ENCODE results near the gene FMN2. TPM values are rescaled to one million over a fixed set of nuclear protein-coding genes. Genes with fewer than 3 reads are reported as not detected.

The FMN2 gene
- polyA plus RNA-seq, 10 donors = 0.36 to 1.2 (median 0.75) TPM

DNA sequence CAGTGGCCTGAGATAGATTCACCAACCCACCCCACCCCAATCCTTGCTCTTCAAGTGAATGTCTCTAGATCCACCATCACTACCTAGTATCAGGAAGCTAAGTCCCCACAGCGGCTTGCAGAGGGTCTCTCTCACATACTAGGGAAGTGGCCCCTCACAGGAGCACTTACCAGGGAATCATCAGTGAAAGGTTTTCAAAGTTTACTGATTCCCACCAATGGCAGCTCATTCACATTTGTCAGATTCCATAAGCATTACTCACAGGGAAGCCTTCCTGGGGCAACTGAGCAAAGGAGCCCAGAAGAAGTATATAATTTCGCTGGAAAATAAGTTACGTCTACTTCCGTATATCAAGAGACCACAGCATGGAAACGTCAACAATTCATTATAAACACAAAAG is 399.5 kb downstream of the FMN2 start:
- DNase-seq = no peak

DNA sequence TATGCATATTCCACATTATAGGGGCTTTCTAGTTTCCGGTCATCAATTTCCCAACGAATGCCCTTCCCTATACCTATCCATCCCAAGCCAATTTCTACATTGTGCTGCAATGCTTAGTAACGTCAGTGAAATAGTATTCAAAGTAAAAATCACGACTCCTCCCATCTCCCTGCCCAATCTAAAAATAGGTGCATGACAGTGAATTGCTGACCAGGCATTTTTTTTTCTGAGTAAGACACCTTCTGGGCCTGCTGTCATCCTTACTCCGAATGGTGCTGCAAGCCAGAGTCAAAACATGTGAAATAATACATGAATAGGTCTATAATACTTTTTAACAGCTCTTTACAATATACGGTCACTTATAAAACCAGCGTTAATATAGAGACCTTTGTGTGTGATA is 400.1 kb downstream of the FMN2 start:
- no peak for DNase-seq

DNA sequence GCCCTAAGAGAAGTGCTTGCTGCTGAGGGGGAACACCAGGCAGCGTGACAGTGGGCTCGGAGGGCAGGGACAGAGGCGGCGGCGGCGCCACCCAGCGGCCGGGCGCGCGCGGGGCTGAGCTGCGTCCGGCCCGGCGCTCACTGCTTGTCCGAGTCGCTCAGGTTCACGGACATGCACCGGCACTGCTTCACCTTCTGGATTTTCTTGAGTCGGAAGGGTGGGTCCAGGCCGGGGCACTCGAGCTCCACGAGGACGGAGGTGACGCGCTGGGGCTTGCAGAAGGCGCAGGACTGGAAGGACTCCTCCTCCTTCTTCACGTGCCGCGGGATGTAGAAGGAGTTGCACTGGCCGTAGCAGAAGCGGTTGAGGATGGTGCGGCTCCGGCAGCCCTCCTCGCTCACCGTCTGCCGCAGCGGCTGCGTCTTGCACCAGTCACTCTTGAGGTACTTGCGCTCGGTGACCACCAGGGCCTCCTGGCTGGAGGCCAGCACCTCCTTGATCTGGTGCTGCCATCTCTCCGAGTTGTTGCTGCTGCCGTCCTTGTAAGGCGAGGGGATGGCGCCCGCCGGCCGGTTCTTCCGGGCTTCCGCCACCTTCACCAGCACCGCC is 401.3 kb downstream of the FMN2 start:
- DNase-seq = peak in 1 of 3 donors; percentile 27

DNA sequence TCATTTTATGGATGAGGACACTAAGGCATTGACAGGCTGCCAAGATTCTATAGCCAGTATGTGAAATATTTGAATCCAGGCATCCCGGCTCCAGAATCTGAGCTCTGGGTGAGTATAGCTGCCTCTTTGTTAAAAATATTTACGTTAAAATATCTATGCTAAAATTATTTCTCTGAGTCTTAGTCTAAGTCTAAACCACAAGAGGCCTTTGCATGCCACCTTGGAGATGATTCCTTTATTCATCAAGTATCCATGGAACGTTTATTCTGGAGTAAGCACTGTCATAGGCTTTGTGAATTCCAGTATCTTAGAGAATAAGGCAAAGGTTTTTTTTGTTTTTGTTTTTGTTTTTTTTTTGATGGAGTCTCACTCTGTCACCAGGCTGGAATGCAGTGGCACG is 403.9 kb downstream of the FMN2 start:
- DNase-seq = no peak

DNA sequence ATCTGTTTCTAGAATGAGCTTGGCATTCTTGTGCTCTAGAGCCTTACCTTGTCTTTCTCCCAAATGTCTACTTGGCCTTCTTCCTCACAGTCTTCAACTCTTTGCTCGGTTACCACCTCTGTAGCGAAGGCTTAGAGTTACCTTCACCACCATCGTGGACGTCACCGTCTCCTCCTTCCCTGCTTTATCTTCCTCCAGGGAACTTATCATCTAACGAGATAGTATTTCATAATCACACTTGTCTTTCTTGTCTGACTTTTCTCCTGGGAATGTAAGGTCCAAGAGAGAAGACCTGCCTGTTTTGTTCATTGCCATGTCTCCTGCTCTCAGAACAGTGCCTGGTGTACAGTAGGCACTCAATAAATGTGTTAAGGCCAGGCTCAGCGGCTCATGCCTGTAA is 404.7 kb downstream of the FMN2 start:
- no peak for DNase-seq

DNA sequence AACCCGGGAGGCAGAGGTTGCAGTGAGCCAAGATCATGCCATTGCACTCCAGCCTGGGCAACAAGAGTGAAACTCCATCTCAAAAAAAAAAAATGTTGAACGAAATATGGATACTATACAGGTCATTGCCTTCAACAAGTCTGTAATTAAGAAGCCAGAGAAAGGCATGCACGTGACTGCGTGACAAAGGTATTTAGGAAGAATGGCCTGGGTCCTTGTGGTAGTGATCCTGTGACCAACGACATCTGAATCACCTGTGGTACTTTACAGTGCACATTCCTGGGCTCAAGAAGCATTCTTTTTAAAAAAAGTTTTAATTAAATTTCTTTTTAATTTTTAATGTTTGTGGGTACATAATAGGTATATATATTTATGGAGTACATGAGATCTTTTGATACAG is 405.3 kb downstream of the FMN2 start:
- DNase-seq = no peak

DNA sequence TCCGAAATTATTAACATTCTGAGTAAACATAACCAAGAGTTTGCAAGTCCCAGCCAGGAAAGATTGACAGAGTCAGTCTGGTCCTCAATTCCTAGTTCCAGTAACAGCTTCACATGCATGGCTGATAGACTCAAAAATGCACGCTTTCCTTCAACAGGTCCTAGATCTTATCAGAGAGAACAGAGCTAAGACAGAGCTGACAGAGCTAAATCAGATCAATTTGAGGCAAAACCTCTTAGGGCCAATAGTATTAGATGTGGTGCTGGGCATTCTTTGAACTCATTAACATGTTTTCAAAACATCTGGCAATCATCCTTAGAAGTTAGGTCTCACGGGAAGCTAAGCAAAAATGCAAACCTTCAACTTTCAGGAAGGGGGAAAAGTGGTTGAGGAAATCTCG is 406.2 kb downstream of the FMN2 start:
- no peak for DNase-seq

DNA sequence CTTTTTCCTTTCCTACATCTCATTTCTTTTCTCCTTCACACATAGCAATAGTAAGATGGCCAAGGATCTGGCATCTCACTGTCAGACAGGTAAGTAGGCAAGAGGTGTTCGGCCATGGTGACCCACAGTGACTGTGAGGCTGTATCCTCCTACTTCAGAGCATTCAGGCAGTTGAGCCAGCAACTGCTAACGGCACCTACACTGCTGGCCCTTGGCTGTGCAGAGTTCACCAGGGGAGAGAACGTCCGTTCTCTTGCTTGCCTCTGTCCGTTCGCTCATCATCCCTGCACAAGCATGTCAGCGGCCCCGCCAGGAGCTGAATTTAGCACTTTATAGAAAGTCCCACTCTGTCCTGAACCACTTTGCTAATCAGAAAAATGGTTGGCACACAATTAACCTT is 406.7 kb downstream of the FMN2 start:
- no peak for DNase-seq

DNA sequence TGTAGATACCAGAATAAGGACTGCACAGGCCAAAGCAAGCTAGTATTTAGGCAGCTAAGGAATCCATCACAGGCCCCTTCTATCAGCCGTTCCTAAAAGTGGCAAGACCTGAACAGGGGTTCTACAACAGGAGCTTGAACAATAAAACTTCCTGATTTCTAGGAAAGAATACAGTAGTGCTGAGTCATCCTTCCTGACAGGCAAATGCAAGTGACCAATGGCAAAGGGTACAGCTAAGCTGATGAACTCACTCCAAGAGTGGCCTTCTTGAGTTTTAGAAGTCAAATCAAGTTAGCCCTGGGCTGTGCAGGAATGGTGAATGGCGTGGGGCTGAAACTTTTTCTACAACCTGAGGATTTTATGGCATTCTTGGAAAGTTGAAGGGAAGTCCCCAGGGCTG is 407.3 kb downstream of the FMN2 start:
- DNase-seq = no peak

DNA sequence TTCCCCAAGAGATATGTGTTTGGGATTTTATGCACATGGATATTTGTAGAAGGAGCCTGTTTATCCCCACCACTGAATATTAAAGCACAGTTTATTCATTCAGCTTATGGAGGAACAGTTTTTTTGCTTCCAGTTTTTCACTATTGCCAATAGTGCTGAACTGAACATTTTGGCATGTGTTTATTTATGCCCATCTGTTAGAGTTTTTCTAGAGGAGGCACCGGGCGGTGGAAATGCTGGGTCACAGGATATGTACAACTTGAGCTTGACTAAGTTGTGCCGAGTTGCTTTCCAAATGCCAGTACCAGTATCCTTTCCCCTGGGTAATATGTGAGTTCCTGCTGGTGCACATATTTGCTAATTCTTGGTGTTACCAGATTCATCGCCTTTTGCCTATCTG is 409.0 kb downstream of the FMN2 start:
- DNase-seq = no peak

DNA sequence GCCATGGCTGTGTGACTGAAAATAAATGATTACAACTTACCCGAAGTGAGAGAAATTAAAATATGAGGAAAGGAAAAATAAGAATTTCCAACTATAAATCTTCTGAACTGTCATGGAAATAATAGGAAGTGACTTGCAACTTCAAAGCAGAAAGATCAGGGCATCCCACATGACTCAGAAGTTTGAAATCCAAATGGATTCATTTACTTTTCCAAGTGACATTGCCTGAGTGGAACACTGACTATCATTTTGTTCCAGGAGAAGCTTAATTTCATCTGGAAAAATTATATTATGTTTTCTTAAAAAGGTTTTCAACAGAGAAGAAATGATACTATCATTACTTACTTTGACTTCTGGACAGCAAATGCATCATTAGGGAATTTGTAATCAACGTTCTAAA is 409.4 kb downstream of the FMN2 start:
- no peak for DNase-seq

DNA sequence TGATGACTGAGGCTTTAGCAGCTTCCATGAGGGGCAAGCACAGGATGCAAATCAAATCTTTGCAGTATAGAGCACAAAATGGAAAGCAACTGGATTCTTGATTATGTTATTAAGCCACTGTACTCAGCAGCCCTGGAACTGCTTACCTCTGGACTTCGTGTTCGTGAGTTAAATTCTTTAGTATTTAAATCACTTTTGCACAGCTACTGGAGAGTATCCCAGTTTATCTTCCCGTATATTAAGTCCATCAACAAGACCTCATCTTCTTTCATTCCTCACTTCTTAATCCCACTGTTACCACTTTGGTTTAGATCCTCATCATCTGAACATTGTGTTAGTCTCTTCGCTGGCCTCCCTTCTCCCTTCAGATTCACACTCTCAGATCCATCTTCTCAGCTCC is 411.4 kb downstream of the FMN2 start:
- DNase-seq = no peak

DNA sequence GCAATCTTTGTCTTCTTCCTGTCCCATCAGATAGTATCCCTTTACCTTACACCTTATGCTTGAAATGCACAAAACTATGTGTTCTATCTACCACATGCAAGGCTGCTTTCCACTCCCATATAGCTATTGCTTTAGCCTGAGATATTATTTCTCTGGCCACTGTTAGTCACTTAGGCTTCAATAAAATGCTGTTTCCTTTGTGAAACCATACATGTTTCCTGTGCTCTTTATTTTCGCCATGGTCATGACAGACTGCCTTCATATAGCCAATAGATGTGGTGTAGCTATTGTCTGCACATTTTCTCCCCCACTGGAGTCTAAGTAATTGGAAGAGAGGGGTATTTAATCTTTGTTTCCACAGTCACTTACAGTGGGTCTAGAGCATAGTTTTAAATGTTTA is 411.9 kb downstream of the FMN2 start:
- DNase-seq = no peak

DNA sequence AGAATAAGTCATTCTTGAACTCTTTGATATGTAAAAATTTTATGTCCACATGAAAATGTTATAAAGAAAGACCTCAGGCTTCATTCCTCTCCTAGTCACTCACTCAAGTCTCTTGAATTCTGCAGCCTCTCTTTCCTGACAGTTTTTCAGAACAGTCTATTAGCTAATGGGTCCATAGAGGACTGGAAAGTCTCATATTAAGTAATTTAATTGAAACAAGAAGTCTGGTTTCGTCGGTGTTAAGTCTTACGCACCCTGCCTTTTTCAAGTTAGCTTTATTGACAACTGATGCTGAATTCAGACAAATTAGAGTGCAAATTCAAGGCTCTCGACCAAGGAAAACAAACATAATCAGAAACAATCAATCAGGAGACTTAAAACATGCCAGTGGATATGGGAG is 414.5 kb downstream of the FMN2 start:
- DNase-seq = no peak

DNA sequence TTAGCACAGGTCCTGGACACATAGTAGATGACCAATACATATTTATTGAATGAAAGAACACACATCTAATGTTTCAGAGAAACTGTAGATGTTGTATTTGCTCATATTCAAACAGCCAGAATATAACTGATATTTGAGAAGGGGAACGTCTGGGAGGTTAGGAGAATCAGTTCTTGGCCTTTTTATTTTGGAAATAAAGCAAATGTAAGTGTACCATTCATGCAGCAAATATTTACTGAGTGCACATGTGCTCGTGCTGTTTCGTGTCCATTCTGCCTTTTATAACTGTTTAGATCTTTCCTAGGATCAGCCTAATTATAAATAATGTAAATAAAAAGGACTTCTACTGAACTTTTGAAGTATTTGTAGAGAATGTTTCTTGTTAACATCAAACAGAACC is 416.5 kb downstream of the FMN2 start:
- DNase-seq = no peak

DNA sequence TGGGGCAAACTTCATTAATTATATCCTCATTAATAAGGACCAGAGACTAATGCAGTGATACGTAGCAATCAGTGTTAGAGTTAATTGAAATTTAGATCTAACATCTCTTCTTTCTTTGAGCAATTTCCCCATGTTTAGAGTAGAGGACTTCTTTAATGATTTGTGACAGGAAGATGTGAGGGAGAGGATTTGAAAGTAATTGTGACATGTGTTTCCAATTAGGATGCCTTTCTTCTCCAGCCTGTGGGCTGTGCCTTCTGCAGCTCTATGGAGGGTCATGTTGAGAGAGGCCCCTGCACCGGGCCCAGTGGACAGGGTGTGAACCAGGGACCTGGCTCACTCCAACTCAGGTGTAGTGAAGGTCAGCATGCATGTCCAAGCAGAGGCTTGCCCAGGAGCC is 417.3 kb downstream of the FMN2 start:
- DNase-seq = no peak

DNA sequence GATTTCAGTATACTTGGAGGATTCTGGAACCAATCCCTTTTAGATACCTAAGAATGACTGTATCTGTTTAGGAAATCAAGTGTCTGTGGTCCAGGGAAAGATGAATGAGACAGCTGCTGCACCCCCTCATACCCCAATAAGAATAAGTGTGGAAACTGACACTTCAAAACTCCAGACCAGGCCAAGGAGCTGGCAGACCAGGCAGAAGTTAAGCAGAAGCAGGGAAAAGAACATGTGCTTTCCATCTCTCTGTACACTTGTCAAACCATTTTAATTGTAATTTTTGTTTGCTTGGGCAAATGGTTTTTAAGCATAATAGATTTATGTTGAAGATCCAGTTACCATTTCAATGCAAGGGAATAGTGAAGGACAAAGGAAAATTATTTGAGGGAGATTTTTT is 420.1 kb downstream of the FMN2 start:
- no peak for DNase-seq

DNA sequence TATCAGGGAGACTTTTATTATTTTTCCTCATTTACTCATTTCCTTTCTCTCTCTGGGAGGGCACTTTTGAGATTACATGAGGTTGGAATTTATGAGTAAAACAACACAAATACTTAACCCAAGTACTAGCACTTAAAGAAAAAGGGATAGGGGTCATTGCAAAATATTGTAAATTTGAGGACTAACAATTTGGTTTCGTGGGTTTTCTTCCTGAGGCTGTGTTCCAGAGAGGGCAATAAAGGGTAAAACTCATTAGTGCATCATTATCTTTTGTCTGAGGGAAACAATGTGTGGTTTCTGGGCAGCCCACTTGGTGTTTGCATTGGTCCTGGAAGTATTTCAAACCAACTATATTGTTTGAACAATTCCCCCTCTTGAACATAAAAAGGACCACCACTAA is 423.8 kb downstream of the FMN2 start:
- peak in 1 of 3 donors; percentile 57 for DNase-seq

DNA sequence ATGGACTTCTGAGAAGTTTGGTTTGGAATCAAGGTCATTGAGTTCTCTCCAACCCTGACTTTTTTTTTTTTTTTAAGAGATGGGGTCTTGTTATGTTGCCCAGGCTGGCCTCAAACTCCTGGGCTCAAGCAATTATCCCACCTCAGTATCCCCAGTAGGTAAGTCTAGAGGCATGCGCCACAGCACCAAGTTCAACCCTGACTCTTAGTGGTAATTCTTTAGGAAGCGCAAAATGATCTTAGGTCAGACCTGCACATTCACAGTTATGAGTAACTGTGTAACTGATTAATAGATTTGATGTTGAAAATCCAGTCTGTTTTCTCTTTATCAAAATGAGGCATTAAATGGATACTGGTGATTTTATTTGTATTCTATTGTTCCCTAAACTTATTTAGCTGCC is 424.4 kb downstream of the FMN2 start:
- no peak for DNase-seq

DNA sequence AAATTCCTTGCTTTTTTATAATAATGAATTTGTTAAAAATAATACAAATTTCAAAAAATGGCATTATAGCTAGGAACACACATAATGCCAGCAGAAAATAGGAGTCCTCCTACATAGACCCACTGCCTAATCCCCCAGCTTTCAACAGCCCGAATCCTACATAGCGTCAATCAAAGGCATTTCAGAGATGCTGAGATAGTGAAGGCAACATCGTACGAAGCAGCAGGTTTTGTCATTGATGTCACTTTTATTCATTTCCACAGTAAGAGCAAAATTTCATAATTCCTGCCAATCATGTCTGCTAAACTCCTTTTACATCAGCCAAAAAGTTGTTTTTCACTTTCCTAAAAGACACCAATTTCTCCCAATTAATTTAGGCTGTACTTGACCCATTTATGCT is 426.2 kb downstream of the FMN2 start:
- DNase-seq = no peak

DNA sequence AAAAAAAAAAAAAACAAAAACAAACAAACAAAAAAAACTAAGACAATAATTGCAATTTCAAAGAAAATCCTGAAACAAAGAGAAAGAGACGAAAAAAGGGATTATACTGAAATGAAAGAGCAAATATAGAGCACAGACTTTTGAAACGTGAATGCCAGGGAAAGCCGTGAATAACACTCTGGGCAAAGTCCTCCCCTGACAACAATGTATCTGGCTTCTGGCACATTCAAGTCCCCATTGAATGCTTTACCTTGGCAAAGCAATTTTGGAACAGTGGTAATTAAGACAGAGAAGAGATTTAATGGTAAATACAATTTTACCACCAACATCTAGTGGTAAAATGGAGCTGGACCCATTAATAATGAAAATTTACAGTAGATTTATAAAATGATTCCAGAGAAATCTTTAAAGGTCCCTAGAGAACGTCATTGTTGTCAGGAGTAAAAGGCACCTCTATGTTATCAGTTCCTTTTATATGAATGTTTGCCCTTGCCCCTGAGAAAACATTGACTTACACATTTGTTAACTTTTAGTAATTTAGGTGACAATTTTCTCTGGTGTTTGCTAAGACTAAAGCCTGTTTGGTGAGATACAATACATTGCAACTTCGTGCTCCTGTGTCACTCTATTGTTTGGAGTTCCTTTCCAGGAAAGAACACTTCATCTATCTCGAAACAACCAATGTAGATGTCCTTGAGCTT is 430.6 kb downstream of the FMN2 start:
- no peak for DNase-seq

DNA sequence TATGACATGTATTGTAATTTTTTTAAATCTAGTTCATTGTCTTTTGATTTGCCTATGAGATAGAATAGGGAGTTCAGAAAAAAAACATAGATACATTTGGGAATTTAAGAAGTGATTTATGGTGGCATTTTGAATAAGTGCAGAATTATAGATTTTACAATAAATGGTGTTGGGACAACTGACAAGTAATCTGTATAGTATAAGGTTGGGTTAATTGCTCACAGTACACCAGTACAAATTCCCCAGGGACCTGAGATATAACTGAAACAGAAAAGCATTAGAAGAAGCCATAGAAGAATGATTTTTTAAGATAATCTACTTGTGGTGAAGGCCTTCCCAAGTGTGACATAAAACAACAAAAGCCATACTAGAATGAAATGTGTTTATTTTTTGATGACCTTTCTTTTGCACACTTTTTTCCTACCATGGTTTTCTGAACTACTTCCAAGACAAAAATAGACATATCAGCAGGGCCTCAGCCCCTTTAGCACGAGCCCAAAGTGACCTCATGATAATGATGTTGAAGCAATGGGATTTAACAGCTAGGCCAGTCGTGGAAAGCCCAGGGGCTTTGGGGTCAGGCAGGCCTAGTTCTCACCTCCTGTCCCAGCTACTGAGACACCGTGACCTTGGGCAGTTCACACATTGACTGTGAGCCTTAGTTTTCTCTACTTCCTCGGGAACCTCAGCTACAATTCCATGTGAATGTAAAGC is 432.8 kb downstream of the FMN2 start:
- no peak for DNase-seq

Measured in muscle of back (tissue), 11 donors.